Body of pancreas (tissue), 4 donors: Measurements from ENCODE around the gene DLEU7. TPM values are rescaled to one million over a fixed set of nuclear protein-coding genes. Genes with fewer than 3 reads are reported as not detected.

Experiments
- ATAC-seq: fragments of 150-250 bp; one replicate; pipeline ENCODE4 v1.9.1; 2016
- DNase-seq, 4 donors: peaks; one replicate each; pipeline ENCODE4 v3.0.0-alpha.2; 2019
- H3K27ac ChIP-seq, 4 donors: fragments of 200-600 bp; sonication (generic); 1 replicate in 3 of 4; 2 replicates in 1 of 4; pipeline versions ENCODE4 v1.5.1 to v1.6.1; 2016 to 2019; ENCODE audit warnings: mild to moderate bottlenecking in 1 of 4, mixed read lengths in 1 of 4, moderate library complexity in 1 of 4
- H3K27me3 ChIP-seq, 2 donors: fragments of 200-600 bp; sonication (generic); one replicate each; pipeline ENCODE4 v1.6.0; 2016; ENCODE audit warnings: mild to moderate bottlenecking in 1 of 2
- H3K36me3 ChIP-seq, 2 donors: fragments of 200-600 bp; sonication (generic); replicated peaks in 1 of 2; 2 replicates each; pipeline ENCODE4 v1.5.1; 2016; ENCODE audit warnings: low read depth in 2 of 2; ENCODE audit not compliant: insufficient read depth in 1 of 2
- H3K4me1 ChIP-seq: fragments of 200-600 bp; sonication (generic); one replicate; pipeline ENCODE4 v1.6.0; 2016
- H3K4me3 ChIP-seq, 2 donors: fragments of 200-600 bp; sonication (generic); 1 replicate in 1 of 2; 2 replicates in 1 of 2; pipeline ENCODE4 v1.5.1; 2016 to 2019
- H3K9me3 ChIP-seq, 3 donors: fragments of 200-600 bp; sonication (generic); 1 replicate in 2 of 3; 2 replicates in 1 of 3; pipeline ENCODE4 v1.5.1; 2016
- POLR2A ChIP-seq, 3 donors: fragments of 450-650 bp; IDR thresholded peaks; one replicate each; pipeline ENCODE4 v1.6.1; 2016; ENCODE audit warnings: antibody characterized with exemption in 3 of 3, mild to moderate bottlenecking in 2 of 3
- WGBS, 2 donors: methylation state at CpG; one replicate each; pipeline ENCODE4 v1.1.5; 2017; 5-methylcytosine and 5-hydroxymethylcytosine counted together
- intact Hi-C: fragments of 100-400 bp; cut with DNase I; formaldehyde crosslinking; loops from one replicate; pipeline ENCODE4 v1.15.1; 2023
- small RNA-seq: library from RNA; depleted of rRNA; stranded (forward); fragments of <200 nt; gene quantifications from one replicate; pipeline ENCODE3, GENCODE V24; 2016
- total RNA-seq, 2 donors: library from RNA; depleted of rRNA; stranded (reverse); fragments of >200 nt; gene quantifications; one replicate each; pipeline ENCODE4 v1.1.0, GENCODE V29; 2016
- TF ChIP-seq, protein P1 (sequence below), 7 experiments: fragments of 450-650 bp in 4 of 7; fragments of 200-600 bp in 3 of 7; sonication (generic) in 3 of 7; IDR thresholded peaks; one replicate each; pipeline ENCODE4 v1.5.1; 2016 to 2019; ENCODE audit warnings: antibody characterized with exemption in 7 of 7

DLEU7 gene
- total RNA-seq, 2 donors from 2014 or later, result not detected

DNA sequence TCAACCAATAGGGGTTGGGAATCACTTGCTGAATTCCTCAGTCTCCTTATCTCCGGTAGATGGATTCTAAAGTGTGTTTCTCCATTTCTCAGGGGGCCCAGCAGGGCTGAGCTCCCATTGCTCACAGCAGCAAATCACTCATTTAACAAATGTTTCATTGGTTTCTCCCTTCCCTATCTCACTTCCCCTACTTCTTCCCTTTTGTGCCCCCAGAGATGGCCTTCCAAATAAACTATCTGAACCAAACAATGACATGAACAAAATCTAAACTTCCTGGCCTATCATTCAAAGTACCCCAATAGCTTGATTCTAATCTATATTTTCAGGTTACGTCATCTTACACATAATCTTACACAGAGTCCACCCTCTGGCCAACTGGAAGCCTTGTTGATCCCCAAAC, 60.4 kb downstream of the DLEU7 start:
- H3K4me3 ChIP-seq, result no peak overlapping the region
- no peak for DNase-seq
- H3K9me3 ChIP-seq, result no peaks in the 10 kb centered on the region
- H3K27me3 ChIP-seq, result no peaks in the 10 kb centered on the region
- no peak for ATAC-seq
- no peaks in the 10 kb centered on the region for H3K4me1 ChIP-seq
- no peak for TF ChIP-seq POLR2A (IDR thresholded peaks at IDR 0.05)
- TF ChIP-seq, protein P1, sequence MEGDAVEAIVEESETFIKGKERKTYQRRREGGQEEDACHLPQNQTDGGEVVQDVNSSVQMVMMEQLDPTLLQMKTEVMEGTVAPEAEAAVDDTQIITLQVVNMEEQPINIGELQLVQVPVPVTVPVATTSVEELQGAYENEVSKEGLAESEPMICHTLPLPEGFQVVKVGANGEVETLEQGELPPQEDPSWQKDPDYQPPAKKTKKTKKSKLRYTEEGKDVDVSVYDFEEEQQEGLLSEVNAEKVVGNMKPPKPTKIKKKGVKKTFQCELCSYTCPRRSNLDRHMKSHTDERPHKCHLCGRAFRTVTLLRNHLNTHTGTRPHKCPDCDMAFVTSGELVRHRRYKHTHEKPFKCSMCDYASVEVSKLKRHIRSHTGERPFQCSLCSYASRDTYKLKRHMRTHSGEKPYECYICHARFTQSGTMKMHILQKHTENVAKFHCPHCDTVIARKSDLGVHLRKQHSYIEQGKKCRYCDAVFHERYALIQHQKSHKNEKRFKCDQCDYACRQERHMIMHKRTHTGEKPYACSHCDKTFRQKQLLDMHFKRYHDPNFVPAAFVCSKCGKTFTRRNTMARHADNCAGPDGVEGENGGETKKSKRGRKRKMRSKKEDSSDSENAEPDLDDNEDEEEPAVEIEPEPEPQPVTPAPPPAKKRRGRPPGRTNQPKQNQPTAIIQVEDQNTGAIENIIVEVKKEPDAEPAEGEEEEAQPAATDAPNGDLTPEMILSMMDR (IDR thresholded peaks at IDR 0.05), result no peak
- intact Hi-C loops, result no loop called here
- WGBS, 2 donors, result 69 to 80% methylated on average over 2 of the region's 2 CpGs
- H3K36me3 ChIP-seq, result no peaks in the 10 kb centered on the region
- no peak overlapping the region for H3K27ac ChIP-seq

DNA sequence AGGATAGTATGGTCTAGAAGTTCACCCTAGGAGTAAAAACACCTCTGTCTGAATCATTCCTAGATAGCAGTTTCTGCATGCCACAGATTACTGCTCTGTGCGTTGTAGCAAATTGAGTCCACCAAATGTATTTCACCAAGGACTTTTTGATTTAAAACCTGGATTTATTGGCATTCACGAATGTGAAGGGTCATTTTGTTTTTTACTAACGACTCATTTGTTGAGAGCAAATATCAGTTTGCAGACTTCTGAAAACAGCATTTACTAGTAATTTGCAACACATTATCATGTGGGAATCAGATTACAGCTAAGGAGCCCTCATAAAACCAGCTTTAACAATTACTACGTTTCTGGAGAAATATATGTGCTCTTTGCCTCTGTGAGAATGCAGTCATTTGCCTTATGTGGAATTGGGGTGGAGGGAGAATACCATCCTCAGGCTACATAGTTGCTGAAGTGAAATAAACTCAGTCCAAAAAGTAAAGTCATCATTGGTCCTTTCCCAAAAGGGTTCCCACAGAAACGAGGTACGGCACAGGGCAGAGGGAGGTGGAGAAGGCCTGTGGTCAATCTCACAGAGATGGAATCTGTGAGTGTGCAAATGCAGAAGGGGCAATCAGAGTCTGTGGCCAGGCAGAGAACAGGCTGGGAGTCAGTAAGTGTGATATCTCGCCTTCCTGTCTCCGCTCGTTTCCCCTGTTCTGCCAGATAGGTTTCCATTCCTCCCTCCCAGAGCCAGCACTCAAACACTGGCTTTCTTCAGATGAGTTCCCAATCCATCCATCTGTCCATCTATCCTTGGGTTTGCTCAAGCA, 63.1 kb downstream of the DLEU7 start:
- TF ChIP-seq POLR2A (IDR thresholded peaks at IDR 0.05), result no peak
- Histone ChIP-seq H3K36me3 (no peaks in the 10 kb centered on the region), H3K4me3 (no peak overlapping the region), H3K4me1 (no peaks in the 10 kb centered on the region), H3K27ac (no peak overlapping the region), H3K9me3 (peaks cover 0 to 2% (median 0%) of the 10 kb centered on the region in 3 donors), H3K27me3 (no peaks in the 10 kb centered on the region)
- DNase-seq, result no peak
- no peak for ATAC-seq
- intact Hi-C loops, result no loop called here
- WGBS, 2 donors, result 62 to 67% methylated on average over 9 of the region's 9 CpGs

DNA sequence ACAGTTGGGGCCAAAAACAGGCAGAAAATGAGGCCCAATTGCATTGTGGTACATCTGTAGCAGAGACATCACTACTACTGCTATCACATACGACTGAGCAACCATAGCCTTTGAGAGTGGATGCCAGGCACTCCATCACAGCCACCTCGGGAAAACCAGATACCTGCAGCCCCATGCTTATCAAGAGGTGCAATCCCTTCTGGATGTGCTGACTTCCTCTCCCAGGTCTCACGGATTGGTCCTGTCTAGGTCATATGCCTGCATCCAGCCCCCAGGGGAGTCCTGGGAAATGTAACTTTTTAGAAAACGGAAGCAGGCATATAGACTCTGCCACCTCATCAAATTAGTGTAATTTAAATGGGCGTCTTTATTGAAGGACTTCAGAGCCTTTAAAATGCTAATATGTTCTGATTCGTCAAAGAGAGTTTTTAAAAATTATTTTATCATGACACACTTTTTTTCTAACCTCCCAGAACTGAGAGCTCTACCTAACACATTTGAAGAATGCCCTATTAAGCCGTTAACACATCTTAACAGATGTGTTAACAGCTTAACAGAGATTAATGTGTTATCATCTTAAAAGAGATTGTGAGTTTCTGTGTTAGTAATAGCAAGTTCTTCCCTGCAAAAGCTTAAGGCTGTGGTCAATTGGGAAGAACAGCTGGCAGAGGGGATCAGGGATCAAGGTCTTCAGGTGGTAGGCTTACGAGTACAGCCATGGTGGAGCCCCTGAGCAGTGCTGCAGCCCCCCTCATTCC, 63.9 kb downstream of the DLEU7 start:
- no peak for ATAC-seq
- Histone ChIP-seq H3K27me3 (no peaks in the 10 kb centered on the region), H3K27ac (no peak overlapping the region), H3K4me3 (no peak overlapping the region), H3K4me1 (no peaks in the 10 kb centered on the region), H3K36me3 (no peaks in the 10 kb centered on the region), H3K9me3 (peaks cover 0 to 5% (median 0%) of the 10 kb centered on the region in 3 donors)
- TF ChIP-seq, protein P1 (IDR thresholded peaks at IDR 0.05), result no peak
- TF ChIP-seq POLR2A (IDR thresholded peaks at IDR 0.05), result no peak
- no peak for DNase-seq
- 71 to 81% methylated on average over 8 of the region's 8 CpGs for WGBS, 2 donors
- intact Hi-C loops, result no loop called here

Small RNAs within 50 kb of the gene (small RNA-seq; reads per million reads assigned to genes)
- gene RNA5SP28, result 2.4 reads per million, percentile 74 among the genes with 10 or more reads in this experiment

Other genes with a start within 250 kb of the DLEU7 start
- gene RNASEH2B, start 66.1 kb upstream of the DLEU7 start, total RNA-seq, result 10 to 100 TPM; 17.1 to 34.2 TPM